Stimulated activated CD8-positive, alpha-beta memory T cell treated with anti-CD3 and anti-CD28 coated beads, Interleukin-7, amount 100 ng/mL, for 1 hour (primary cell): ENCODE measurements around the gene USP6NL.

ENCODE experiments used
- DNase-seq, 2 donors: peaks; one replicate each; pipeline ENCODE4 v3.0.0-alpha.2; 2020; ENCODE audit warnings: low read depth in 2 of 2

The USP6NL gene

DNA sequence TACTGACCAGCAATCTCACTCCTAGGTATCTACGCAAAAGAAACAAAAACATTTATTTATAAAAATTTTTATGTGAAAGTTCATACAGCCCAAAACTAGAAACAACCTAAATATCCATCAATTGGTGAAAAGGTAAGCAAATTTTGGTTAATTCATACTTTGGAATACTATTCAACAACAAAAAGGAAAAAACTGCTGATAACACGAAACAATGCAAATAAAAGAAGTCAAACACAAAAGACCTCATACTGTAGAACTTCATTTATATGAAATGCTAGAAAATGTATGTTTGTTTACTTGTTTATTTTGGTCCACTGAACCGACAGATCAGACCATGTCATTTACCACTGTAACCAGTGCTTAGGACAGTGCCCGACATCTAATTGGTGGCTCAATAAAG lies 60.3 kb downstream of the USP6NL start:
- DNase-seq, result no peak

DNA sequence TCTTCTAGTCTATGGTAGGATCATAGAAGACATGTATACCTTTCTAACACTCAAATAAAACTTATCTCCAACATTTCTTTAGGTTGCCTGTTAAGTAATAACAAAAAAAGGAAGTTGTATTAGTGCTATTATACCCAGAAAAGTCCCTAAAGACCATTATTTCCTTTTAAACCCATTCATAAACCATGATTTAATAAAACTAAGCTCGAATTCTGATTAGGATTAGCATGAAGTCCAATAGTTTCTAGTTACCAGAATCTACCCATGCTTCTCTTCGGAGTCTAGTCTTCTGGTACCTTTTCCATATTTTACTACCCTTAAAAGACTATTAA lies 62.7 kb downstream of the USP6NL start:
- no peak for DNase-seq

DNA sequence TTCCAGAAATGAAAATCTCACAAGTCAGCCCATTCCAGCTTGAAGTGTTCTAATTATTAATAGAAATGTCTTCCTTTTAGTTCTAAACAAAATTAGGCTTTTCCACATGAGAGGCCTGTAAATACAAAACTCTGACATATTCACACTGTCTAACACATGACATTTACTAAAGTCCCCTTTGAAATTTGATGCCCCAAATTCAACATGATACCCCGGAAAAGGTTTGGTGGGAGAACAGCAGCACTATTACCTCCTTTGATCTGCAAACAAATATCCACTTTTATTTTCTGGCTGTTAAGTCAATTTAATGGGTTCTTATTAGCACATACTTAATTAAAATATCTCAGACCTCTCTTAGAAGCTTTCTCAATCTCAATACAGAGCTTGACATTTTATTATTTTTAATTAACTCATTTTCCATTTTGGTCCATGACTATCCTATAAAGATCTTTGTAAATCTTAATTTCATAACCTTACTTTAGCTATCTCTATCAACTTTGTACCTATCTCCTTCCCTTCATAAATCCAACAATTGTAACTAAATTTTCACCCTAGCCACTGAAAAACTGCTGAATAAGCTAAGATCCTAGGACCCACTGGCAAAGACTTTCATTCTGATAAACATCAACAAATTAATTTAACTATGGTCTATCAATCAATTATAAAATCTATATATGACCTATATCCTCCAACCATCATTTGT lies 63.2 kb downstream of the USP6NL start:
- DNase-seq, result no peak

DNA sequence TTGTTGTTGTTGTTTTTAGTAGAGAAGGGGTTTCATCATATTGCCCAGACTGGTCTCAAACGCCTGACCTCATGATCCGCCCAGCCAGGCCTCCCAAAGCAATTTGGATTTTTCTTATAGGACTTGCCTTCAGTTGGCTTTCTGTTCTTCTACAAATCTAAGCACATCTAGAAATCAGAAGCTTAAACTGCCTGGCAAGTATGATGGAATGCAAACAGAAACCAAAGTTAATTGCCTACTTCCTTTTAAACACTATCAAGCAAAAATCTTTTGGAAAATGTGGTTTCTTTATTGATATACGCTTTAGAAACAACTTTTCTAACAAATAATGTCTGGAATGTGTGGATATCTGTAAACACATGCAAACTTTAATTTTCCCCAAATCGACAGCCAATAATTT lies 64.9 kb downstream of the USP6NL start:
- no peak for DNase-seq

GRCh38 chr10:11541296-11541695 lies 70.2 kb downstream of the USP6NL start:
- no peak for DNase-seq

GRCh38 chr10:11539191-11539868 lies 72.1 kb downstream of the USP6NL start:
- no peak for DNase-seq

GRCh38 chr10:11538834-11539190 lies 72.6 kb downstream of the USP6NL start:
- no peak for DNase-seq

DNA sequence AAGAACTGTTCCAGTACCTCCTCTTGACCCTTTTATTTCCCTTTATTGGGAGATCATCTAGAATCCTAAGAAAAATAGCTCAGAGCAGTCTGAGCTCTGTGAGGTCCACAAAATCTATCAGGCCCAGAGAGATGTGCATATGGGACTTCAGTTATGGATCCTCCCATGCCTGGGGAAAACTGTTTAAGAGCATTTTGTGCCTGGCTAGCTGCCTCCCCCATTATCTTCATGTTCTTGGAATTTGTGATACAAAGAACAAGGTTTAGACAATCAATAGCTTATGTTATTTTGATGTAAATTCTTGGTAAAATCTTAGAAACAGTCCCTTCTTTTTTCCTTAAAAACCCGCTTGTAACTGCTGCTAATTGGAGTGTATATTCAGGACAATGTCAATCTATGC lies 75.2 kb downstream of the USP6NL start:
- DNase-seq, result no peak

DNA sequence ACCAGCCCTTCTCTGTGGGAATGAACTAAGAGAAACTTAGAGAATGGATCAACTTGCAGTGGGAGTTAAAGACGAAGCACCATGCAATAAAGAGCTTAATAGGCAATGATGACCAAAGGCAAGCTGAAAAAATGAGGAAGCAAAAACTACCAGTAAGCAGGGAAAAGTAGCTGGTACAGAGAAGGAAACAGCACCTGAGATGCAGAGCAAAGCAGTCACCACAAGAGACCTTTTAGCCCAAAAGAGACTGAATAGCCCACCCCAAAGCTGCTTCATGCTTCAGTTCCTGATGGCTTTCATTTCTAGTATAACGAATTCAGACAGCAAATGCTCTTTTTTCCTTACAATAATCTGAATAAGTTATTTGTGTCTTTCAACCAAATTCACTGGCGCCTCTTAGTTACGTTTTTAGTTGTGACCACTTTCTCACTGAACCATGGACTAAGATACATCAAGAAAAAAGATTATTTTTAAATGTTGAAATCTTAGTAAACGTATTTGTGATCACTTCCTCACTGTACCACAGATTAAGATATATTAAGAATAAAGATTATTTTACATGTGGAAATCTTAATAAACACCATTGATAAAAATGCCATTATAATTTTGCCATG lies 76.0 kb downstream of the USP6NL start:
- DNase-seq, result no peak

GRCh38 chr10:11533328-11533781 lies 78.1 kb downstream of the USP6NL start:
- no peak for DNase-seq

- DNase-seq, result no peak
Observed at GRCh38 chr10:11532306-11532705, 79.1 kb downstream of the USP6NL start.

DNA sequence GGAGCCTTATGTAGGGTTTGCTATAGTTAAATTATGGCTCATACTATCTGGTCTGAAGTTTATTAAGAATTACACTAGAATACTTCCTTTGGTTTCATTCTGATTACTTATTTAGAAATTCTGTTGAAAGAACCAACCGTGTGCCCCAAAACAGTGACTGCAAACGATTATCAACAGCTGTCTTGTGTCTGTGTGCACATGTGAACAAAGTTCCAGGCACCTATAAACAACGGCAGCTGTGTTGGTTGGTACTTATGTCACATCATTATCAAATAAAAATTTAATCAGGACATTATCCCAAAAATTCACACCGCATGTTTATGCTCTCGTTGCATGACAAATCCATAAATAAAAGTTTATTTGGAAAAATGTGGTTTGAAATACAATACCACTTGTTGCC lies 80.6 kb downstream of the USP6NL start:
- no peak for DNase-seq

DNA sequence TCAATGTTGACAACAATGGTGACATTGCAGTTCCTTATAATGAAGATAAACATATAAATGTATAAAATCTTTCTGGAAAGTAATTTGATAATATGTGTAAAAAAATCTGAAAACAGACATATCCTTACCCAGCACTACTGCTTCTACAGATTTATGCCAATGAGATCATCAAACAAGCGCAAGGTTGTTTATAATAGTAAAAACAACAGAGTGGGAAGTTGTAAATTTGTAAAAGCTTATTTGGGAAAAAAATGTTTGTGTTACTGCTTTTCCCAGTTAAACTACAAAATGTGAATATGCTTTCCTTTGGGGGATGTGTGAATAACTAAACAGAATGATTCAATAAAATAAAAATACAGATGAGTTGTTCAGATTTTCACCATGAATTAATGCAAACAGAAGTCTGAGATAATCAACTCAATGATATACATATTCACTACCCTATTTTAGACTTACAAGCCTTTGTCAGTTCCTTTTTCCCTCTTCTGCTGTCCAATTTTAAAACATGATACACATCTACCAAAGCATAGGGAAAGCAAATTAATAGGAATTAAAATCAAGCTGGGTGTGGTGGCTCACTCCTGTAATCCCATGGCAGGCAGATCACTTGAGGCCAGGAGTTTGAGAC lies 82.1 kb downstream of the USP6NL start:
- no peak for DNase-seq

DNA sequence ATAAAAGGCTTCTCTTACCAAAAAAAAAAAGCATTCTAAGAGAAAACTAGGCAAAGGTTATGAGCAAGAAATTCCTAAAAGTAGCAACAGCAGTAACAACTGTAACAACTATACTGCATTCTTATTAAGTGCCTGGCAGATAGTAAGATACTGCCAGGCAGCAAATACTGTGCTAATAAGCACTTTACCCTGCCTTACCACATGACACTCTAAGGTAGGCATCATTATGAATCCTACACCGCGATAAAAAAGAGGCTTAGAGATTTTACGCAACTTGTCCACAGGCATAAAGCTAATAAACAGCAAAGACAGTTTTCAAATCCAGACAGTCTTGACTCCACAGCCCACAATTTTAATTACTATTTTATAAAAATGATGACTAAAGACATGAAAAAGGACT lies 83.2 kb downstream of the USP6NL start:
- no peak for DNase-seq

DNA sequence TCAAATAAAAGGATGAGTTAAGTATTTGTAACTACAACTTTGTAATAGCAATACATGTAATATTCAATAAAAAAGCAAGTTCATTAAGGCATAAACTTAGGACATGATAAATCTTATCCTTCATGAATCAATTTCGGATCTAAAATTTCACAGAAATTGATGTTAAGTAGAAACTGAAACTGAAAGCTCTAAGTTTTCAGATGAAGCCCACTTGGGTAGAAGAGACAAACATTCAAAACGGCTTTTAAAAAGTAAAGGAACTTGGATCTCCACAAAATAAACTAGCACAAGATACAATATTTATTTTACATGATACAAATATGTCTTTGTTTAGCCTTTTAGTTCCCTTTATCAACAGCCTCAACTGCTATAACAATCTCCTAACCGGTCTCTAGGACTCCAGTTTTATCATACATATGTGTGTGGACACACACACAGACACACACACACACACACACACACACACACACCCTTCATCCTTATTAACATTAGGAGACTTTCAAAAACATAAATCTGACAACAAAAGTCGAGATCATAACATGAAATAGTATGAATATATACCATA lies 83.7 kb downstream of the USP6NL start:
- no peak for DNase-seq

GRCh38 chr10:11527068-11527467 lies 84.4 kb downstream of the USP6NL start:
- DNase-seq, result no peak

DNA sequence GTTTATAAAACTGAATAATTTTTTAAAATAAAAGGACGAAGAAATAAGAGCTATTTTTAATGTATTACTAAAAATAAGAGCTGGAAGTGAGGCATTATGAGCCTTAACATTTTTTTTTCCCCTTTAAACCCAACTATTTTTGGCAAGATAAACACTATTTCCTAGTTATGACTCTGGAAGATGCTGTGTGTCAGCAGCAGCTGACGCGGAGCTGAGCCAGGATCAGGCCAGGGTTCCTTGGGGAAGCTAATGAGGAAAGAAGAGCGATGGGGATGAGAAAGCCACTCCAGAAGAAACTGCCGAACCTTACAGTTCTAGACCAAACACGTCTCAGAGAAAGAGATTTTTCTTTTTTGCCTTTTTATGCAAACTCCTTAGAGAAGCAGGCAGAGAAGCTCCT lies 85.9 kb downstream of the USP6NL start:
- no peak for DNase-seq

DNA sequence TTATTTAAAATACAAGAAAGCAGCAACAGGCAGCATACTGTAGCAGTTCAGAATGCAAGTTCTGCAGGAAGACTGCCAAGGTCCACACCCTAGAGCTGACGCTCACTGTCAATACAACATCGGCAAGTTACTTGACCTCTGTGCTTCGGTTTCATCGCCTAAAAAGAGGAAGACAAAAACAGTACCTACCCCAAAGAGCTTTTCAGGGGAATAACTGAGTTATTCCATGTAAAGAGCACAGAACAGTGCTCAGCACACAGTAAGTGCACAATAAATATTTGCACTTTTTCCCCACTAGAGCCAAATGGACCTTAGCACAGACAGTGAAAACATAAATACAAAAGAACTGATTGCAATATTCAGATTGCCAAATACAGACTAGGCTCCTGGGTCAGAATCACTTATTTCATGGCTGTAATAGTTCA lies 88.6 kb downstream of the USP6NL start:
- no peak for DNase-seq

GRCh38 chr10:11521860-11522259 lies 89.6 kb downstream of the USP6NL start:
- DNase-seq, result no peak

DNA sequence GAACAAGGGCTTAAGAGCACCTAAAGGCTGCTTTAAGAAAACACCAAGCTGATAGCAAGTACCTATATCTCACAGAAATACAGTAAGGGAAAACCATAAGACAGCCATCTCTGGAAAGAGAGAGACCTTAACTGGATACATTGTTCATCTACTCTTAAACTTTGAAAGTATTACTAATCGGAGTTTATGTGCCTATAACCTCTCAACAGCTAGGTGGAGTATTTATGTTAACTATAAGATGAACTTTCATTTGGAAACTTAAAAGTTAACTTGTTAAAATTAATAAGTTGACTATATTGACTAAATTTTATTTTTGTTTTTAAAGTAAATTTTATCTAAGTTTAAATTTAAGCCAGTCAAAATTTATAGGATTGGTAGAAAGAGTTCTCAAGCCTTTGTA lies 90.6 kb downstream of the USP6NL start:
- no peak for DNase-seq

DNA sequence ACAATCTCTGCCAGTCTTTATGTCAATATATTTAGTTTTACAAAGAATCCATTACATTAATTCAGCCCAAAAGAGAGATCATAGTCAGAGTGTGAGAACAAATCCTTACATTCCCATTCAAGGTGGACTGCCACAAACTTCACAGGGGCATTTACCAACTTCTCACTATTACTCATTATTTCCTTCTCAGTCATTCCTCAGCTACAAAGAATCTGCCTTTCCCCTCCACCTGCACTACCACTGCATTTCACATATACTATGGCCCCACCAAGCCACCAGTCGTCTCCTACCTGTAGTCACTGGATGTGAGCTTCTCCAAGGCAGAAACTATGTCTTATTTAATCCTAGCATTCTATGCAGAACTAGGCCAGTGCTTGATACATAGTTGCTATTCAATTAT lies 94.3 kb downstream of the USP6NL start:
- no peak for DNase-seq

DNA sequence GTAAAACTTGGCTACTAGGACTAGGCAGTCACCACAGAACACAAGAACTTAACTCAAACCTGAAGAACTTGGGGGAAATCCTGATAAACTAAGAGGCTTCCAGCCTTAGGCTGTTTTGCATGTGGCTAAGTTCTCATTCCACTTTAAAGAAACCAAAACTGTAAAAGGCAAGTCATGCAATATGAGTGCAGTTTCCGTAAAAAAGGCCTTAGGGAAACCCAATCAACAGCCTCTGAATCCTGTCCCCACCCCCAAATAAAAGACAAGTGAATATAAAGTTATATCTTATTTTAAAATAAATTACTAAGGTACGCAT lies 95.1 kb downstream of the USP6NL start:
- no peak for DNase-seq
